HepG2 (cell line): Measurements from ENCODE around the gene GPR12. TPM values are rescaled to one million over a fixed set of nuclear protein-coding genes. Genes with fewer than 3 reads are reported as not detected.

ENCODE experiments used
- ATAC-seq: fragments of 200-7000 bp; cut with Tn5 transposase; 3 replicates; pipeline ENCODE4 v1.9.1; 2020; ENCODE audit warnings: mild to moderate bottlenecking, moderate library complexity
- BruUV-seq: library from RNA; stranded (reverse); fragments of 400-500 nt; replicated peaks from 2 replicates; lab custom pipeline; 2021; lab: Mats Ljungman, UMichigan
- CTCF ChIA-PET: fragments of 300-600 bp; formaldehyde crosslinking; extraction: SDS; loops from one replicate; lab custom pipeline; 2021; ENCODE audit warnings: low total read pairs, inconsistent platforms, low intra/inter-chr PET ratio; lab: Yijun Ruan, JAX
- POLR2A ChIA-PET: fragments of 350-600 bp; sonication (Branson Sonifier 250); formaldehyde crosslinking; loops from one replicate; lab custom pipeline; 2020; ENCODE audit warnings: antibody characterized with exemption, inconsistent platforms; lab: Yijun Ruan, JAX
- DNase-seq: peaks from one replicate; pipeline ENCODE4 v3.0.0-alpha.2; 2015; ENCODE audit warnings: low spot score
- FAIRE-seq: peaks from 3 replicates; lab custom pipeline; 2011; peaks lifted over from hg19 to GRCh38; lab: Jason Lieb, UNC
- H2AFZ ChIP-seq: one replicate; pipeline ENCODE4 v1.6.1; 2011; ENCODE audit warnings: low read length, inconsistent platforms
- H3K27ac ChIP-seq: fragments of 300-600 bp; 3 replicates; pipeline ENCODE4 v1.8.0; 2011; ENCODE audit warnings: mixed run types, mild to moderate bottlenecking, mixed read lengths, low read length, inconsistent platforms; ENCODE audit not compliant: insufficient read depth; ENCODE audit errors: extremely low read length
- H3K27me3 ChIP-seq, 2 experiments: fragments of 200-600 bp in 1 of 2; 2 replicates in 1 of 2; 3 replicates in 1 of 2; pipeline versions ENCODE4 v1.6.0 to v1.8.0; 2011; ENCODE audit warnings: low read length in 2 of 2, mild to moderate bottlenecking in 2 of 2, moderate library complexity in 2 of 2, inconsistent platforms in 1 of 2; ENCODE audit not compliant: insufficient read depth in 2 of 2, control insufficient read depth in 1 of 2
- H3K36me3 ChIP-seq, 2 experiments: fragments of 200-600 bp in 1 of 2; replicated peaks in 1 of 2; 2 replicates in 1 of 2; 3 replicates in 1 of 2; pipeline versions ENCODE4 v1.5.1 to v1.8.0; 2011; ENCODE audit warnings: low read length in 2 of 2, inconsistent platforms in 1 of 2; ENCODE audit not compliant: insufficient read depth in 2 of 2, control insufficient read depth in 1 of 2
- H3K4me1 ChIP-seq: 2 replicates; pipeline ENCODE4 v1.5.1; 2012; ENCODE audit warnings: low read length, inconsistent platforms; ENCODE audit not compliant: insufficient read depth
- H3K4me2 ChIP-seq: 2 replicates; pipeline ENCODE4 v1.6.0; 2011; ENCODE audit warnings: low read depth, low read length, inconsistent platforms
- H3K4me3 ChIP-seq, 3 experiments: fragments of 200-600 bp in 1 of 3; sonication (generic), shearing (Covaris generic) in 1 of 3; replicated peaks in 1 of 3; 2 replicates each; pipeline ENCODE4 v1.5.1; 2011 to 2016; ENCODE audit warnings: low read length in 3 of 3, inconsistent platforms in 2 of 3, low read depth in 2 of 3, mild to moderate bottlenecking in 2 of 3, control low read depth in 1 of 3, mixed read lengths in 1 of 3; ENCODE audit not compliant: insufficient read depth in 1 of 3
- H3K79me2 ChIP-seq: one replicate; pipeline ENCODE4 v1.6.1; 2011; ENCODE audit warnings: low read length, inconsistent platforms; ENCODE audit not compliant: insufficient read depth
- H3K9ac ChIP-seq: 2 replicates; pipeline ENCODE4 v1.6.0; 2011; ENCODE audit warnings: mild to moderate bottlenecking, low read depth, low read length, inconsistent platforms; ENCODE audit not compliant: insufficient read depth
- H3K9me3 ChIP-seq: 2 replicates; pipeline ENCODE4 v1.5.1; 2012; ENCODE audit warnings: mild to moderate bottlenecking, low read length
- H4K20me1 ChIP-seq: 2 replicates; pipeline ENCODE4 v1.6.0; 2011; ENCODE audit warnings: inconsistent platforms, mild to moderate bottlenecking, low read length, moderate library complexity; ENCODE audit not compliant: insufficient read depth
- MTERF4 ChIP-seq: sonication (generic); formaldehyde crosslinking; IDR thresholded peaks from 2 replicates; pipeline ENCODE4 v1.8.0; 2023; ENCODE audit warnings: mild to moderate bottlenecking, missing genetic modification reagents
- PRDM15 ChIP-seq: sonication (generic); formaldehyde crosslinking; IDR thresholded peaks from 2 replicates; pipeline ENCODE4 v1.4.0; 2020; ENCODE audit warnings: missing genetic modification reagents
- SMARCC2 ChIP-seq: fragments of 450-650 bp; IDR thresholded peaks from 2 replicates; pipeline ENCODE4 v1.6.1; 2017; ENCODE audit warnings: antibody characterized with exemption, mild to moderate bottlenecking
- U2AF1 ChIP-seq: fragments of 200-400 bp; formaldehyde crosslinking; optimal IDR thresholded peaks from 2 replicates; pipeline ENCODE3; 2017; ENCODE audit warnings: mild to moderate bottlenecking, low read depth, low read length
- UBTF ChIP-seq: sonication (generic); formaldehyde crosslinking; IDR thresholded peaks from 2 replicates; pipeline ENCODE4 v1.4.0; 2020; ENCODE audit warnings: mild to moderate bottlenecking, missing genetic modification reagents
- ZBTB26 ChIP-seq: IDR thresholded peaks from 2 replicates; pipeline ENCODE4 v1.6.1; 2016; ENCODE audit warnings: missing compliant biosample characterization, missing genetic modification reagents, borderline replicate concordance
- WGBS: methylation state at CpG from one replicate; pipeline ENCODE4 v1.1.6; 2017; ENCODE audit warnings: low lambda C conversion rate; 5-methylcytosine and 5-hydroxymethylcytosine counted together
- in situ Hi-C: cut with HindIII; loops from 2 replicates; pipeline ENCODE4 v1.10.0; 2017; ENCODE audit warnings: low pct_unique_long_range_greater_than_20kb; ENCODE audit not compliant: extremely low pct_ligation_motif_present
- intact Hi-C: fragments of 100-400 bp; cut with micrococcal nuclease; formaldehyde crosslinking; loops from one replicate; pipeline ENCODE4 v1.10.0; 2022; ENCODE audit not compliant: unreplicated experiment
- polyA plus RNA-seq, 8 experiments: library from polyadenylated mRNA; depleted of rRNA in 3 of 8; stranded (reverse) in 7 of 8; unstranded in 1 of 8; fragments of >200 nt; fragmentation: Illumina TruSeq in 4 of 8; extraction: Trizol in 4 of 8; gene quantifications; 2 replicates each; pipeline versions ENCODE4 v1.2.1 to v1.2.3, GENCODE V29; 2011 to 2016; ENCODE audit warnings: low read depth in 4 of 8, missing spikeins in 1 of 8, mixed read lengths in 1 of 8; ENCODE audit not compliant: insufficient read depth in 1 of 8
- total RNA-seq, 5 experiments: library from RNA; depleted of rRNA; stranded (reverse); fragments of >200 nt; fragmentation: Illumina TruSeq; extraction: Trizol; gene quantifications; 2 replicates each; pipeline ENCODE4 v1.2.3, GENCODE V29; 2016; ENCODE audit warnings: low read depth in 1 of 5

The GPR12 gene
- total and polyA plus RNA-seq, 2 of the 13 experiments (the other 11 are each of a cell fraction or from before 2014, with no cell fraction given) = not detected

- no peak for TF ChIP-seq PRDM15 (CRISPR knock-in tag)
- TF ChIP-seq SMARCC2 = no peak
- TF ChIP-seq ZBTB26 (CRISPR knock-in tag) = no peak
- no peak for TF ChIP-seq UBTF (CRISPR knock-in tag)
Measured at GRCh38 chr13:26711211-26711610, 49.4 kb downstream of the GPR12 start (continued).

GRCh38 chr13:26710166-26710565, 50.4 kb downstream of the GPR12 start:
- no peaks in the 10 kb centered on the region; the same call in 1 of the 2 replicates for H3K9me3 ChIP-seq
- H3K27ac ChIP-seq = no peak overlapping the region
- no peaks in the 10 kb centered on the region for H3K4me1 ChIP-seq
- no peaks in the 10 kb centered on the region for H3K79me2 ChIP-seq
- ATAC-seq = no peak
- H3K4me2 ChIP-seq = no peak overlapping the region
- POLR2A ChIA-PET = no interaction called here
- no peak for DNase-seq
- no peak for FAIRE-seq
- no peak overlapping the region for H2AFZ ChIP-seq
- peaks cover 0 to 4% of the 10 kb centered on the region in 2 experiments; a peak in 3 of 5 replicates for H3K27me3 ChIP-seq
- no TSS peak for BruUV-seq
- H3K9ac ChIP-seq = no peak overlapping the region
- H3K4me3 ChIP-seq = no peak overlapping the region
- 18% methylated on average over 3 of the region's 13 CpGs for WGBS
- no peaks in the 10 kb centered on the region for H3K36me3 ChIP-seq
- TF ChIP-seq MTERF4 (CRISPR knock-in tag) (no peak), U2AF1 (no peak)
- intact Hi-C loops (no loop called here), in situ Hi-C loops (no loop called here)
- no peaks in the 10 kb centered on the region; the same call in 1 of the 2 replicates for H4K20me1 ChIP-seq
- CTCF ChIA-PET = no interaction called here
